Measurements from ENCODE around the gene CD4.

CD4 gene

DNA sequence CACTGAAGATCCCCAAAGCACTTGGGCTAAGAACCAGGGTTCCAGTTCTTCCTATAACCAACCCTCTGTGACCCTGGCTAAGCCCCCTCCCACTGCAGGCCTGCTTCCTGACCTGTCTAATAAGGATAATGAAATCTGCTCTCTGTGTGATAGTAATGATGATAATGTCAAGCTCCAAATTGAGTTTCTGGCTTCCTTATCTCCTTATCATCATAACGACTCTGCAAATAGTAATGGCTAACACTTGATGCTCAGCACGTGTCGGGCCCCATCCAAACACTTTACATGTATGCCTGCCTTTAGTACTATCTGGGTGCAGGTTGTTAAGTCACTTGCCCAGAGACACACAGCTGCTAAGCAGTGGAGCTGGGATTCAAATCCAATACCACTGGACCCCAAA is 27.3 kb downstream of the CD4 start:
- DNase-seq (ENCODE audit: low read depth) = no peak

DNA sequence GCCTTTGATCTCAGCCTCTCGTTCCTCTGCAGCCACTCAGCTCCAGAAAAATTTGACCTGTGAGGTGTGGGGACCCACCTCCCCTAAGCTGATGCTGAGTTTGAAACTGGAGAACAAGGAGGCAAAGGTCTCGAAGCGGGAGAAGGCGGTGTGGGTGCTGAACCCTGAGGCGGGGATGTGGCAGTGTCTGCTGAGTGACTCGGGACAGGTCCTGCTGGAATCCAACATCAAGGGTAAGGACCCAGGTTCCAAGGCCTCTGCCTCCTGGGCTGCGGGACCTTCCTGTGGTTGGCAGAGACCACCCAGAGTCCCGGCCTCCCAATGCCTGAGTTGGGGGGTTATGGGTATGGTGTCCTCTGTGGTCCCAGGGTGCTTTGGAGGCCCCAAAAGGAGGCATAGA is 27.8 kb downstream of the CD4 start:
- no peak for DNase-seq (ENCODE audit: low read depth)

DNA sequence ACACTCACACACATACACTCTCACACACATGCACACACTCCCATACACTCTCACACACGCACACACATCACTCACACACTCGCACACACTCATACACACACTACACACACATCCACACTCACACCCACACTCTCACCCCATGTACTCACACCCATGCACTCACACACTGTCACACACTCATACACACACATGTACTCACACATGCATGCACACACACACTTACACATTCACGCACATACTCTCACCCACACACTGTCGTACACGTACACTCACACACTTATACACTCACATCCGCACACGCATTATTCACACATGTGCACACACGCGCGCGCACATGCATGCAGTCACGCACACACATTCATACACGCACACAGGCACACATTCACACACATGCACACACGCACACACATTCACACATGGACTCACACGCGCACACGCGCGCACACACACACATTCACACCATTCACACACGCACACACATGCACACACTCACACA is 28.4 kb downstream of the CD4 start:
- DNase-seq (ENCODE audit: low read depth) = no peak

DNA sequence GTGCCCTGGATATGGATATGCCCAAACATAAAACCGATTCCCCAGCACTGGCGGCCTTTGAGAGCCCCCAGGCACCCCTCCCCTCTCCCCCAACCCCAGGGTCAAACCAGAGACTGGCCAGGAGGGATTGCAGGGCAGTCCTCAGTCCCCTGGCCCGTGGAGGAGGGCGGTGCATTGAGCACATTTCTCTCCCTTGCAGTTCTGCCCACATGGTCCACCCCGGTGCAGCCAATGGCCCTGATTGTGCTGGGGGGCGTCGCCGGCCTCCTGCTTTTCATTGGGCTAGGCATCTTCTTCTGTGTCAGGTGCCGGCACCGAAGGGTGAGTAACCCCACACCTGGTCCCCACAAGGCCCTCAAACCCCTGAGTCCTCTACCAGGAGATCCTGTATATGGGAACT is 28.9 kb downstream of the CD4 start:
- DNase-seq (ENCODE audit: low read depth) = peak; percentile 20

DNA sequence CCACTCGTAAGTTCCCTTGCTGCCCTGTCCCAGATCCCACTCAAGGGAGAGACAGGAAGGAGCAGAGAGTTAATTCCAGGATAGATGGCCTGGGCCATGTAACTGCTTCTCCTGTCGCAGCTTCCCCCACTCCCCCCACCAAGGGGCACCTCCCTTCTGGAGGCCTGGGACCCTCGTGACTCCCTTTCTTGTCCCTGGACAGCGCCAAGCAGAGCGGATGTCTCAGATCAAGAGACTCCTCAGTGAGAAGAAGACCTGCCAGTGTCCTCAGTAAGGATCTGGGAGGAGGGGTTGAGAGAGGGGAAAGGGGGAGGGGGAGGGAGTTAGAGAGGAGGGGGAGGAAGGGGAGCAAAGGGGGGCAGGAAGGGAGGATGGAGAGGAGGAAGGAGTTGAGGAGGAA is 29.3 kb downstream of the CD4 start:
- DNase-seq (ENCODE audit: low read depth) = no peak

DNA sequence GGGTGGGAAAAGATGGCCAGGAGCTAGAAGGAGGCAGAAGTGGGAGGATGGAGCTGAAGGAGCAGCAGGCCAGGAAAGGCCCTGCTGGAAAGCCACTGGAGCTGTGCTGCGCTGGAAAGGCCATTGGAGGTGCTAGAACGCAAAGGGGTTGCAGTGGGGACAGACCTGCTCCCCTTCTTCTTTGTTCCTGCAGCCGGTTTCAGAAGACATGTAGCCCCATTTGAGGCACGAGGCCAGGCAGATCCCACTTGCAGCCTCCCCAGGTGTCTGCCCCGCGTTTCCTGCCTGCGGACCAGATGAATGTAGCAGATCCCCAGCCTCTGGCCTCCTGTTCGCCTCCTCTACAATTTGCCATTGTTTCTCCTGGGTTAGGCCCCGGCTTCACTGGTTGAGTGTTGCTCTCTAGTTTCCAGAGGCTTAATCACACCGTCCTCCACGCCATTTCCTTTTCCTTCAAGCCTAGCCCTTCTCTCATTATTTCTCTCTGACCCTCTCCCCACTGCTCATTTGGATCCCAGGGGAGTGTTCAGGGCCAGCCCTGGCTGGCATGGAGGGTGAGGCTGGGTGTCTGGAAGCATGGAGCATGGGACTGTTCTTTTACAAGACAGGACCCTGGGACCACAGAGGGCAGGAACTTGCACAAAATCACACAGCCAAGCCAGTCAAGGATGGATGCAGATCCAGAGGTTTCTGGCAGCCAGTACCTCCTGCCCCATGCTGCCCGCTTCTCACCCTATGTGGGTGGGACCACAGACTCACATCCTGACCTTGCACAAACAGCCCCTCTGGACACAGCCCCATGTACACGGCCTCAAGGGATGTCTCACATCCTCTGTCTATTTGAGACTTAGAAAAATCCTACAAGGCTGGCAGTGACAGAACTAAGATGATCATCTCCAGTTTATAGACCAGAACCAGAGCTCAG is 30.0 kb downstream of the CD4 start:
- no peak for DNase-seq (ENCODE audit: low read depth)

DNA sequence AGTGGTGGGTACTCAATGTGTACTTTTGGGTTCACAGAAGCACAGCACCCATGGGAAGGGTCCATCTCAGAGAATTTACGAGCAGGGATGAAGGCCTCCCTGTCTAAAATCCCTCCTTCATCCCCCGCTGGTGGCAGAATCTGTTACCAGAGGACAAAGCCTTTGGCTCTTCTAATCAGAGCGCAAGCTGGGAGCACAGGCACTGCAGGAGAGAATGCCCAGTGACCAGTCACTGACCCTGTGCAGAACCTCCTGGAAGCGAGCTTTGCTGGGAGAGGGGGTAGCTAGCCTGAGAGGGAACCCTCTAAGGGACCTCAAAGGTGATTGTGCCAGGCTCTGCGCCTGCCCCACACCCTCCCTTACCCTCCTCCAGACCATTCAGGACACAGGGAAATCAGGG is 30.8 kb downstream of the CD4 start:
- DNase-seq (ENCODE audit: low read depth) = no peak

DNA sequence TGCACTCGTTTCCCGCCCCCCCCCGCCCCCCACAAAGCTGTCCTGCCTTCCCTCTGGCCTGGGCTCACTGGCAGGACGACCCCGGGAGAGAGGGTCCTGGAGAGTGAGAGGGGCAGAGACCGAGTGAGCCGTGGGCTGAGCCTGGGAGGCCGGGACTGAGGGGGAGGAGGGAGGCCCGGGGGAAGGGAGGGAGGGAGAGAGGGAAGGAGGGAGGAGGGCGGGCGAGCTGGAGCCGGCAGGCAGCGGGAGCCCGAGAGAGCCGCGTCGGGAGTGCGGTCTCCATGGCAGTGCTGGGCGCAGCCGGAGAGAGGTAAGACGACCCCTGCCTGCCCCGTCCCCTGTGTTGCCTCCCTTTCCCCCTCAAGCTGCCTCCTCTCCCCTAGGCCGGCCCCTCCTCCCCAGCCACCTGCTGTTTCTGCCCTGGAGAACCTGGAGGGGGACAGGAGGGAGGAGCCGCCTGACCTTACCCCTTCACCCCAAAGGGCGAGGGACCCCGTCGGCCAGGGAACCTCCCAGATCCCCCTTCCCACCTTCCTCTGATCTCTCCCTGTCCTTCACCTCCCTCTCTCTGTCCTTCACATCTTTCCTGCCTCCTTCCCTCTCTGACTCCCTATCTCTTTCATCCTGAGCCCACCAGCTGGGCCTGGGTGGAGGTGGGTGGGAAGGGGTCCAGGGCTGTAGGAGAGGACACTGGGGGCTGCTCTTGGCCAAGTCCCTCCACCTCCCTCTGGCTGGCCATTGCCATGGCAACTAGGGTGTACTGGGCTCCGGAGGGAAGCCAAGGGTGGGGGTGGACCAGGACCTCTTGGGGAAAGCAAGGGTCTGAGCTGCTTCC is 32.5 kb downstream of the CD4 start, which contains the start of gene GPR162:
Gene GPR162 (plus strand): TSS at position 231 of the 835 bp plus-strand sequence. CDS start 2,078 bp downstream, outside the sequence.
- peak; percentile 51 for DNase-seq (ENCODE audit: low read depth)

DNA sequence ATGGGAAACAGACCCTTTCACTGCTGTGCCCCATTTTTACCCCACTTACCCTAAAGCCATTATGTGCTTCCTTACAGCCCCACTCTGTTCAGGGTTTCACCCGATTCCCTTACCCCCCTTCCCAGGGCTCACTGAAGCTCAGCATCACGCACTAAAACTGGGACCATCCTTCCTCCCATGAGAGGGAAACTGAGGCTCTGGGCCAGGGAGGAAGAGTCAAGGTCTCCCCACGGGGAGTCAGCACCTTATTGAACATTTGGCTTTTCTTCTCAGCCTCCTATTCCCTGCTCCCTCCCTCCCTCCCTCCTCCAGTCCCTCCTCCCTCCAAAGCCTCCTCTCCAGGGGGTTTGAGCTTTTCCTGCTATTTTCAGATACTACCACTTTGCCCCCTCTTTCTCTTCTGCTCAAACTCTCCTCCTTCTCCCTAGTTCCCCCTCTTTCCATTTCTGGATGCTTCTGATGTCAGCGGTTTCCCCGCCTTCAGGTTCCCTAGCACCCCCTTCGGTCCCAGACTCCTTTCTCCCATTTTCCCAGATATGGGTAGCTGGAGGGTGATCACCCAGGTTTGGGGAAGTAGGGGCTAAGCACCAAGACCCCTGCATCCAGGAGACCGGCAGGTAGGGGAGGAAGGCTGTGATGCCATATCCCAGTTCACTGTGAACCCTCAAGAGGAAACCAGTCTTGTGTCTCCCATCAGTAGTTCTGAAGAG is 33.3 kb downstream of the CD4 start:
- DNase-seq (ENCODE audit: low read depth) = no peak

DNA sequence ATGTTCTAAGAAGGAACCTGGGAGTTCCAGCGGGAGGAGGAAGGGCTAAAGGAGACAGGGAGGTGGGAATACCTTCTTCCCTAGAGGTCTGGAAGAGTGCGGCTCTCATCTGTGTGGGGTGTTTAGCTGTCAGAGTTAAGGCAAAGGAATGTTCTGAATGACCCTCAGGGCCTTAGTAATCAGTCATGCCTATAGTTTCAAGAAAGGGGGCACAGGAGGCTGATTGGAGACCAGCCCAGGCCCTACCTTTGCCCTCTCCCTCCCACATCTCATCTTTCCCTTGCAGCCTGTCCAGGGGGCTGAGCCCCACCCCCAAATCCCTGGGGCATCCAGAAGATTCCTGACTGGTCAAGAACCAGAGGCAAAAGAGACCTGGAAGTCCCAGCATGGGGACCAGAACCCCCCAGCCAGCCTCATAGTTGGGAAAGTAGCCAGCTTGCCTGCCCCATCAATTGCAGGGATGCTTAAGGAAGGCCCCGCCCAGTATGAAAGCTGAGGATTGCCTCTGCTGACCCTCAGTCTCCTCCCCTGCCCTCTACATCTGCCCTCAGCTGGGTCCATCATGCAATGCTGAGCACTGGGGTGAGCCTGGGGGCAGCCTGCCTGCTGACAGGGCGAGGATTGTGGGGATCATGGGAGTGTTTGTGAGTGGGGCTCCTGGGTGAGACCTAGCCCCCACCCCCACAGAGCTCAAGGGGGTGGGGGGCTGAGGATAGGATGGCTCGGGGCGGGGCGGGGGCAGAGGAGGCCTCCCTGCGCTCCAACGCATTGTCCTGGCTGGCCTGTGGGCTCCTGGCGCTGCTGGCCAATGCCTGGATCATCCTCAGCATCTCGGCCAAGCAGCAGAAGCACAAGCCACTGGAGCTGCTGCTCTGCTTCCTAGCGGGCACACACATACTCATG is 34.1 kb downstream of the CD4 start:
- no peak for DNase-seq (ENCODE audit: low read depth)

DNA sequence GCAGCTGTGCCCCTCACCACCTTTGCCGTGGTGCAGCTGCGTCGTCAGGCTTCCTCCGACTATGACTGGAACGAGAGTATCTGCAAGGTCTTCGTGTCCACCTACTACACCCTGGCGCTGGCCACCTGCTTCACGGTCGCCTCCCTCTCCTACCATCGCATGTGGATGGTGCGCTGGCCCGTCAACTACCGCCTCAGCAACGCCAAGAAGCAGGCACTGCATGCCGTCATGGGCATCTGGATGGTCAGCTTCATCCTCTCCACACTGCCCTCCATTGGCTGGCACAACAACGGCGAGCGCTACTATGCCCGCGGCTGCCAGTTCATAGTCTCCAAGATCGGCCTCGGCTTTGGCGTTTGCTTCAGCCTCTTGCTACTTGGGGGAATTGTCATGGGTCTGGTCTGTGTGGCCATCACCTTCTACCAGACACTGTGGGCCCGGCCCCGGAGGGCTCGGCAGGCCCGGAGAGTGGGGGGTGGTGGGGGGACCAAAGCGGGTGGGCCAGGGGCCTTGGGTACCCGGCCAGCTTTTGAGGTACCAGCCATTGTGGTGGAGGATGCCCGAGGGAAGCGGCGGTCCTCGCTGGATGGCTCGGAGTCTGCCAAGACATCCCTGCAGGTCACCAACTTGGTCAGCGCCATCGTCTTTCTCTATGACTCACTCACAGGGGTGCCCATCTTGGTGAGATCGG is 34.9 kb downstream of the CD4 start:
- DNase-seq (ENCODE audit: low read depth) = no peak

DNA sequence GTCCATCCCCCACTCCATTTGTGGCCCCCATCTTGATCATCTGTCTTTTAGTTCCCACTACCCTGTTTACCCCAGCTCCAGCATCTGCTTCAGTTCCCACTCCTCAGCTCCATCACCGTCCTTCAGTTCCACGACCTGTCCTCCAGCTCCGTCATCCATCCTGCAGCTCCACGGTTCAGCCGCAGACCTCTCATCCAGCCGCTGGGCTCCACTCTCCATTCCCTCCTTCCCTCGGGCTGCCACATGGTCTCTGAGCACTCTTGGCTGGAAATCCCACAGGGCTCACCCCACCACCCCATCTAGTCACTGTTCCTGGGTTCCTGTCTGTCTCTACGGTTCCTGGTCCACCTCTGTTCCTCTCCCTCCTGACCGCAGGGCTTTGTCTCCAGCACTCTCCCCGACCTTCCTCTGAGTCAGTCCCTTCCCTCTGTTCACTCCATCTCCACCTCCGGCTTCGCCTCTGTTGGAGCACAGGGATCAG is 35.6 kb downstream of the CD4 start:
- DNase-seq (ENCODE audit: low read depth) = peak; percentile 45

DNA sequence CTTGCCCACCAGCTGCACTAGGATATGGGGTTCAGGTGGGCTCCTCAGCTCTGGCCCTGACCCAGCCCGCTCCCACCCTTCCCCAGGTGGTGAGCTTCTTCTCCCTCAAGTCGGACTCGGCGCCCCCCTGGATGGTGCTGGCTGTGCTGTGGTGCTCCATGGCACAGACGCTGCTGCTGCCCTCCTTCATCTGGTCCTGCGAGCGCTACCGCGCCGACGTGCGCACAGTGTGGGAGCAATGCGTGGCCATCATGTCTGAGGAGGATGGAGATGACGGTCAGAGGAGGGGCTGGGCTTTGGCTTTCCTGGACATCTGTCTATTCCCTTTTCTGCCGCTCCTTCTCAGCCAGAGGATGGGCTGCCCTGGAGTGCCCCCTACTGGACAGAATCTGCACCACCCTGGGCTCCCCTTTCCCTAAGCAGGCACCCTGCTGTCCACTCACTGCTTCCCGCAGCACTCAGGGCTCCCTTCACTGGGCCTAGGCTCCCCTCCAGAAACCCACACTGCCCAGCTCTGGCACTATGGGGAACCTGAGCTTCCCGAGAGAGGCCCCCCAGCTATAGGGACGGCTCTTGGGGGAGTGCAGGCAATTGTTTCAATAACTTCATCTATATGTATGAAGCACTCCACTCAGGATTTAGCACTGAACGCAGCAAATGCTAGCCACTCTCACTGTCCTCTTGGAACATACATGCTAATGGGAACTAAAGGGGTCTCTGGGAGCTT is 36.2 kb downstream of the CD4 start:
- DNase-seq (ENCODE audit: low read depth) = peak; percentile 80

DNA sequence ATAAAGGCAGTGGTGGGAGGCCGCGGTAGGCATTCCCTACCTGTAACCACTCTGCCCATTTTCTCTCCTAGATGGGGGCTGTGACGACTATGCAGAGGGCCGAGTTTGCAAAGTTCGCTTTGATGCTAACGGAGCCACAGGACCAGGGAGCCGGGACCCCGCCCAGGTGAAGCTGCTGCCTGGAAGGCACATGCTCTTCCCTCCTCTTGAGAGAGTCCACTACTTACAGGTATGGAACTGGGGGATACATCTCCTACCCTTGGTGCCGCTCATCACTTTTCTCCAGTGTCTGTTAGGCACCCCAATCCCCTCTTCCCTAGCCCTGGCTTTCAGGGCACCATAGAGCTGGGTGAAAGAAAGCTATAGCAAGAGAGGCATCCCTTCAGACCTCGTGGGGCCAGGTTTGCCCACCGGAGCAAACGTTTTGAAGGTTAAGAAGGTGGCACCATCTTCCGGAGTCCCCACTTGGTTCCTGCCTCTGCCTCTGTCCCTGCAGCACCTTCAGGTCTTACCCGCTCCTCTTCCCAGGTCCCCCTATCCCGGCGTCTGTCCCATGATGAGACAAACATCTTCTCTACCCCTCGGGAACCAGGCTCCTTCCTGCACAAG is 36.9 kb downstream of the CD4 start:
- DNase-seq (ENCODE audit: low read depth) = no peak

DNA sequence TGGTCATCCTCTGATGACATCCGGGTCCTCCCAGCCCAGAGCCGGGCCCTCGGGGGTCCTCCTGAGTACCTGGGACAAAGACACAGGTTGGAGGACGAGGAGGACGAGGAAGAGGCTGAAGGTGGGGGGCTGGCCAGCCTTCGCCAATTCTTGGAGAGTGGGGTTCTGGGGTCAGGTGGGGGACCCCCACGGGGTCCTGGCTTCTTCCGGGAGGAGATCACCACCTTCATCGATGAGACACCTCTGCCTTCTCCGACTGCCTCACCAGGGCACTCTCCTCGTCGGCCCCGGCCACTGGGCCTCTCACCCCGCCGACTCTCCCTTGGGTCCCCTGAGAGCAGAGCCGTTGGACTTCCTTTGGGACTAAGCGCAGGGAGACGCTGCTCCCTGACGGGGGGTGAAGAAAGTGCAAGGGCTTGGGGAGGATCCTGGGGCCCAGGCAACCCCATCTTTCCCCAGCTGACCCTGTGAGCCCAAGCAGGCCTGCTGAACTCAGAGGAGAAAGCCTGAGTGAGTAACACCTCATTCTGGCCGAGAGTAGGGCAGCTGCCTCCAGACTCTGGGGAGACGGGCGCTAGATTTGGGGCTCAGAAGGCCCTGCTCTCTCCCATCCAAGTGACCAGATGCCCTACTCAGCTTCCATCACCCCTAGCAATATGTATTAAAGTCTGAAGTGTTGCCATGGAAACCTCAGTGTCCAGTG is 37.6 kb downstream of the CD4 start:
- no peak for DNase-seq (ENCODE audit: low read depth)

DNA sequence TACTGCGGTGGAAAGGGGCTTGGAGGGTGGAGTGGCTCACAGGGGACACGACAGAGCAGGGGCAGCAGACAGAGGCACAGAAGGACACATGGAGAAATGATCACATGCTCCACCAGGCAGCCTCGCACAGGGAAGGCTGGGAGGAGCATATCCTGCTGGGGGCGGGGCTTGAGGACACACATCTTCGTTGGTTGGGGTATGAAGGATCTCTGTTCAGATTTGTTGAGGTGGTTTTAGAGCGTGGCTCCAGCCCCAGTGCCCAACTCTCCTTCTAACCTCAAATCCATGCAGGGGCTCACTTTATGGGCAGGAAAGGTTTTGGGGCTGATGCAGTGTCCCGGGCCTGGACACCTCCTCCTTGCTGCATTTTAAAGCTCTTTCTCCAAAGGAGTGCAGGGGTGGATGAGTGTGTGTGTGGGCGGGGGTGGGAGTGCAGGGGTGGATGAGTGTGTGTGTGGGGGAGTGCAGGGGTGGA is 38.1 kb downstream of the CD4 start:
- DNase-seq (ENCODE audit: low read depth) = peak; percentile 82

DNA sequence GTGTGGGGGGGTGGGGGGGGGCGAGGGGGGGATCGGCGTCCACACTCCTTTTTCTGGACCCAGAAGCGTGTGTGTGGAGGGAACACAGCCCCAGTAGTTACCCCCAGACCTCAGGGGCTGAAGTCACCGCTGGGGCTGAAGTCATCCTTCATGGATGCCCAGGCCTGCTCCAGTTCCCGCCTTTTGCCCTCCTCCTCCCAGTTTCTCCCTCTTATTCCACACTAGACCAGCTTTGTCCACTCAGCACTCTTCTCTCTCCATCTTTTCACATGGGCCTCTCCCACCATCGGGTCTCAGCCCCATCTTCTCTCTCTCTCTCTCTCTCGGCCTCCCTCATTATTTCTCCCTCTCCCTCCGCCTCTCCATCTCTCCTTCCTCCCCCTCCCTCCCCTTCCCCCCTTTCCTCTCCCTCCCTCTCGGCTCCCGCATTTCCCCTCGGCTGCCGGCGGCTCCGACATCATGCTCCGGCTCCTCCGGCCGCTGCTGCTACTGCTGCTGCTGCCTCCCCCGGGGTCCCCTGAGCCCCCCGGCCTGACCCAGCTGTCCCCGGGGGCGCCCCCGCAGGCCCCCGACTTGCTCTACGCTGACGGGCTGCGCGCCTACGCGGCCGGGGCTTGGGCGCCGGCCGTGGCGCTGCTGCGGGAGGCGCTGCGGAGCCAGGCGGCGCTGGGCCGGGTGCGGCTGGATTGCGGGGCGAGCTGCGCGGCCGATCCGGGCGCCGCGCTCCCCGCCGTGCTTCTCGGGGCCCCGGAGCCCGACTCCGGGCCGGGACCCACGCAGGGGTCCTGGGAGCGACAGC is 38.9 kb downstream of the CD4 start, which contains the start of gene P3H3:
Gene P3H3 (plus strand): TSS at position 426 of the 799 bp plus-strand sequence. CDS start 34 bp downstream, at position 460.
- peak; percentile 38 for DNase-seq (ENCODE audit: low read depth)

Measured in iris pigment epithelial cell (primary cell).